OCI-LY7 (cell line): ENCODE results near the gene NUP205.

ENCODE experiments used
- EZH2phosphoT487 ChIP-seq: fragments of 200-600 bp; sonication (generic); IDR thresholded peaks from 2 replicates; pipeline ENCODE4 v1.6.1; 2018; ENCODE audit warnings: low read depth, borderline replicate concordance, mild to moderate bottlenecking, mixed run types, antibody characterized with exemption, low read length, moderate library complexity, mixed read lengths
- TF ChIP-seq, protein P1 (sequence below): fragments of 200-600 bp; sonication (generic); conservative IDR thresholded peaks from 2 replicates; pipeline ENCODE4 v1.5.1; 2014; ENCODE audit warnings: mild to moderate bottlenecking, antibody characterized with exemption, low read length, moderate library complexity, mixed read lengths

DNA sequence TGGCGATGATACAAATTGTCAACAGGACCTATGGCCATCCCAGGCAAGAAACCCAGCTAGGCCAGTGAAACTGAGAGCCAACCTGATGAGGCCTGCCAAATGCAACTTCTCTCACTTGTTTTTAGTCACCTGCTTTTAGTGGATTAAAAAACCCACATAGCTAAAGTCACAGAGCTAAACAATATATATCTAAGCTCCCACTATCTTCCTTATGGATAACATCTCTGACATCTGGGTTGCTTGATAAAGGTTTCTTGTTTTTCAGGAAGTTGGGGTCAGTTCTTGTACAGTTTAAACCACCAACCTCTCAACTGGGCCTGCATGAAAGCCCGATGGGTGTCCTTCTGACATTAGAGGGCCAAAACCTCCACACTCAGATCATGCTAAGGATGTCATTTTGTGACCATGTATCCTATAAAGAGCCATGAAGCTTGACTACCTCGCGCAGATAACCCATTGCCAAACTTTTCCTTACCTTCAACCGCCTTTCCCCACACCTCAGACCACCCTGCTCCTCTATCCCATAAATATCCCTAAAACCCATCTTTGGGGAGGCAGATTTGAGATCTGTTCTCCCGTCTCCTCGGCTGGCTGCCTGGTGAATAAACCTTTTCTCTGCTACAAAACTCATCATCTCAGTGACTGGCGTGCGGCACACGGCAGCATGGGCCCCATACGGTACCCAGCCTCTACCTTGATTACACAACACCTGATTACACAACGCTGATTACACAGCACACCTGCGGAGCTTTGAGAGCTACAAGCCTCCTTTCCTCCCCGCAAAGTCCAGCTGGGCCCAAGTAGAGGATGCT, 103.8 kb downstream of the NUP205 start:
- TF ChIP-seq, protein P1, sequence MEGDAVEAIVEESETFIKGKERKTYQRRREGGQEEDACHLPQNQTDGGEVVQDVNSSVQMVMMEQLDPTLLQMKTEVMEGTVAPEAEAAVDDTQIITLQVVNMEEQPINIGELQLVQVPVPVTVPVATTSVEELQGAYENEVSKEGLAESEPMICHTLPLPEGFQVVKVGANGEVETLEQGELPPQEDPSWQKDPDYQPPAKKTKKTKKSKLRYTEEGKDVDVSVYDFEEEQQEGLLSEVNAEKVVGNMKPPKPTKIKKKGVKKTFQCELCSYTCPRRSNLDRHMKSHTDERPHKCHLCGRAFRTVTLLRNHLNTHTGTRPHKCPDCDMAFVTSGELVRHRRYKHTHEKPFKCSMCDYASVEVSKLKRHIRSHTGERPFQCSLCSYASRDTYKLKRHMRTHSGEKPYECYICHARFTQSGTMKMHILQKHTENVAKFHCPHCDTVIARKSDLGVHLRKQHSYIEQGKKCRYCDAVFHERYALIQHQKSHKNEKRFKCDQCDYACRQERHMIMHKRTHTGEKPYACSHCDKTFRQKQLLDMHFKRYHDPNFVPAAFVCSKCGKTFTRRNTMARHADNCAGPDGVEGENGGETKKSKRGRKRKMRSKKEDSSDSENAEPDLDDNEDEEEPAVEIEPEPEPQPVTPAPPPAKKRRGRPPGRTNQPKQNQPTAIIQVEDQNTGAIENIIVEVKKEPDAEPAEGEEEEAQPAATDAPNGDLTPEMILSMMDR: no peak
- TF ChIP-seq EZH2phosphoT487: no peak
